Suprapubic skin (tissue), 4 donors: ENCODE results near the gene C1R. TPM values are rescaled to one million over a fixed set of nuclear protein-coding genes. Genes with fewer than 3 reads are reported as not detected.

ENCODE experiments used
- DNase-seq, 2 donors: peaks; one replicate each; pipeline ENCODE4 v3.0.0-alpha.2; 2019; ENCODE audit warnings: low spot score in 2 of 2
- H3K27ac ChIP-seq: fragments of 200-600 bp; sonication (generic); one replicate; pipeline ENCODE4 v1.5.1; 2019
- H3K27me3 ChIP-seq: fragments of 200-600 bp; sonication (generic); one replicate; pipeline ENCODE4 v1.5.1; 2019
- H3K36me3 ChIP-seq: fragments of 200-600 bp; sonication (generic); one replicate; pipeline ENCODE4 v1.5.1; 2019
- H3K4me1 ChIP-seq: fragments of 200-600 bp; sonication (generic); one replicate; pipeline ENCODE4 v1.5.1; 2019
- H3K4me3 ChIP-seq: fragments of 200-600 bp; sonication (generic); one replicate; pipeline ENCODE4 v1.5.1; 2019; ENCODE audit warnings: mild to moderate bottlenecking
- H3K9me3 ChIP-seq: fragments of 200-600 bp; sonication (generic); one replicate; pipeline ENCODE4 v1.5.1; 2019
- EP300 ChIP-seq: sonication (generic); formaldehyde crosslinking; IDR thresholded peaks from one replicate; pipeline ENCODE4 v1.6.1; 2017; ENCODE audit warnings: antibody characterized with exemption
- POLR2A ChIP-seq, 2 donors: fragments of 450-650 bp; IDR thresholded peaks; one replicate each; pipeline ENCODE4 v1.6.1; 2017; ENCODE audit warnings: antibody characterized with exemption in 2 of 2, mild to moderate bottlenecking in 2 of 2, moderate library complexity in 2 of 2
- POLR2AphosphoS5 ChIP-seq, 3 donors: sonication (generic); formaldehyde crosslinking; IDR thresholded peaks; one replicate each; pipeline ENCODE4 v1.6.1; 2017; ENCODE audit warnings: antibody characterized with exemption in 3 of 3
- WGBS: methylation state at CpG from one replicate; pipeline ENCODE4 v1.1.5; 2018; 5-methylcytosine and 5-hydroxymethylcytosine counted together
- total RNA-seq, 4 donors: library from RNA; depleted of rRNA; stranded (reverse); fragments of >200 nt; gene quantifications; one replicate each; pipeline ENCODE4 v1.1.0, GENCODE V29; 2016
- TF ChIP-seq, protein P1 (sequence below), 2 donors: fragments of 200-600 bp in 1 of 2; fragments of 450-650 bp in 1 of 2; sonication (generic) in 1 of 2; IDR thresholded peaks; one replicate each; pipeline ENCODE4 v1.5.1; 2016 to 2019; ENCODE audit warnings: antibody characterized with exemption in 2 of 2, mild to moderate bottlenecking in 1 of 2, moderate library complexity in 1 of 2

The C1R gene
- total RNA-seq, 4 donors from 2014 or later, result 70.2 to 166 (median 95.4) TPM

DNA sequence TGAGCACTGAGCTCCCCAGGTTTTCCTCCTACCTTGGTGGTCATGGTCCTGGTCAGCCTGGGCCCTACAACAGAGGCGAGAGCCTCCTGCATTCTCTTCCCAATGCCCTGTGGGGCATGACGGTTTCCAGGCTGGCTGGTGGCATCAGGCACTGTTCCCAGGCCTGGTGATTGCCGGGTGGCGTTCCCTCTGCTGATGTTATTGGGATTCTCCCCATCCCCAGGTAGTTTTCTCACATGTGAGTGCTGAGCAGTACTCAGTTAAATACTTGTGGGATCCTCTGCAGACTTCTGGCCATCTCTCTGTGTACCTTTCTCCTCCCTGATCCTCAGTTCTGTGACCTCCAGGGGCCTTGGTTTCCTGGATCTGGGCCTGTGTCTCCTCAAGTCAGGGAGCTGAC, 15.8 kb downstream of the C1R start:
- peaks cover 26% of the 10 kb centered on the region for H3K4me1 ChIP-seq
- H3K27ac ChIP-seq, result no peak overlapping the region
- no peaks in the 10 kb centered on the region for H3K9me3 ChIP-seq
- 97% methylated on average over 4 of the region's 4 CpGs for WGBS
- no peak overlapping the region for H3K4me3 ChIP-seq
- TF ChIP-seq, protein P1, sequence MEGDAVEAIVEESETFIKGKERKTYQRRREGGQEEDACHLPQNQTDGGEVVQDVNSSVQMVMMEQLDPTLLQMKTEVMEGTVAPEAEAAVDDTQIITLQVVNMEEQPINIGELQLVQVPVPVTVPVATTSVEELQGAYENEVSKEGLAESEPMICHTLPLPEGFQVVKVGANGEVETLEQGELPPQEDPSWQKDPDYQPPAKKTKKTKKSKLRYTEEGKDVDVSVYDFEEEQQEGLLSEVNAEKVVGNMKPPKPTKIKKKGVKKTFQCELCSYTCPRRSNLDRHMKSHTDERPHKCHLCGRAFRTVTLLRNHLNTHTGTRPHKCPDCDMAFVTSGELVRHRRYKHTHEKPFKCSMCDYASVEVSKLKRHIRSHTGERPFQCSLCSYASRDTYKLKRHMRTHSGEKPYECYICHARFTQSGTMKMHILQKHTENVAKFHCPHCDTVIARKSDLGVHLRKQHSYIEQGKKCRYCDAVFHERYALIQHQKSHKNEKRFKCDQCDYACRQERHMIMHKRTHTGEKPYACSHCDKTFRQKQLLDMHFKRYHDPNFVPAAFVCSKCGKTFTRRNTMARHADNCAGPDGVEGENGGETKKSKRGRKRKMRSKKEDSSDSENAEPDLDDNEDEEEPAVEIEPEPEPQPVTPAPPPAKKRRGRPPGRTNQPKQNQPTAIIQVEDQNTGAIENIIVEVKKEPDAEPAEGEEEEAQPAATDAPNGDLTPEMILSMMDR (IDR thresholded peaks at IDR 0.05), result no peak
- TF ChIP-seq EP300, result no peak
- no peak for TF ChIP-seq POLR2AphosphoS5 (IDR thresholded peaks at IDR 0.05)
- TF ChIP-seq POLR2A (IDR thresholded peaks at IDR 0.05), result no peak
- DNase-seq, result no peak
- no peaks in the 10 kb centered on the region for H3K27me3 ChIP-seq
- peaks cover 4% of the 10 kb centered on the region for H3K36me3 ChIP-seq

DNA sequence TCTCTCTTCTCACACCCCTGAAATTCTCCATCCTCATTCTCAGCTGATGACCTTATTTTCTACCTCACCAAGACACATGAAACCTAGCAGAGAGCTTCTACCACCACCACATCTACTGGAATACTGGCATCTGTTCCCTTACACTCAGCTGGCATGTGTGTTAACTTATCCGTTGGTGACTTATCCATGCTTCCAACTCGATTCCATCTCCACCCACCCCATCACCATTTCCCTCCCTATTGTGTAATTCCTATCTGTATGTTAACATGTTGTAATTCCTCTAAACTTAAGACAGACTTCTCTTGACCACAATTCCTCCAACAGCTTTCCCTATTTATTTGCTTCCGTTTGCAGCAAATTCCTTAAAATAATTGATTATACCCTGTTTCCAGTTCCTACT, 16.3 kb downstream of the C1R start:
- no peak for DNase-seq
- no peak overlapping the region for H3K27ac ChIP-seq
- no peak overlapping the region for H3K4me3 ChIP-seq
- H3K36me3 ChIP-seq, result peaks cover 2% of the 10 kb centered on the region
- TF ChIP-seq POLR2AphosphoS5 (IDR thresholded peaks at IDR 0.05) (no peak), EP300 (no peak), POLR2A (IDR thresholded peaks at IDR 0.05) (no peak)
- TF ChIP-seq, protein P1 (IDR thresholded peaks at IDR 0.05), result no peak
- no peaks in the 10 kb centered on the region for H3K9me3 ChIP-seq
- peaks cover 21% of the 10 kb centered on the region for H3K4me1 ChIP-seq
- H3K27me3 ChIP-seq, result no peaks in the 10 kb centered on the region
- 48% methylated on average over 3 of the region's 3 CpGs for WGBS

DNA sequence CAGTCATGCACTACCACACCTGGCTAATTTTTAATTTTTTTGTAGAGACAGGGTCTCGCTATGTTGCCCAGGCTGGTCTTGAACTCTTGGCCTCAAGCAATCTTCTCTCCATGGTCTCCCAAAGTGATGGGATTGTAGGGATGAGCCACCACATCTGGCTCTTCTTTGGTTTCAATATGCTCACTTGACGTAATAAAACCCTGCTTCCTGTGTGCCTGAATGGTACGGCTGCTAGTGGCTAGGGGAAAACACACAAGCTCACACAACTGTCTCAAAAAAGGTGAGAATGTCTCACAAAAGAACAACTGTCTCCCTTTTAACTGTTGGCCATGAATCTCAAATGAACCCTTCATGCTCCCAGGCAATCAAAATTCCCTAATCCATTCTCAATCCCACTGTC, 16.7 kb downstream of the C1R start:
- WGBS, result 81% methylated on average over 3 of the region's 3 CpGs
- Histone ChIP-seq H3K4me3 (no peak overlapping the region), H3K27ac (no peak overlapping the region), H3K4me1 (peaks cover 17% of the 10 kb centered on the region), H3K36me3 (peaks cover 2% of the 10 kb centered on the region), H3K9me3 (no peaks in the 10 kb centered on the region), H3K27me3 (no peaks in the 10 kb centered on the region)
- TF ChIP-seq POLR2A (IDR thresholded peaks at IDR 0.05) (no peak), POLR2AphosphoS5 (IDR thresholded peaks at IDR 0.05) (no peak), EP300 (no peak)
- TF ChIP-seq, protein P1 (IDR thresholded peaks at IDR 0.05), result no peak
- DNase-seq, result no peak

DNA sequence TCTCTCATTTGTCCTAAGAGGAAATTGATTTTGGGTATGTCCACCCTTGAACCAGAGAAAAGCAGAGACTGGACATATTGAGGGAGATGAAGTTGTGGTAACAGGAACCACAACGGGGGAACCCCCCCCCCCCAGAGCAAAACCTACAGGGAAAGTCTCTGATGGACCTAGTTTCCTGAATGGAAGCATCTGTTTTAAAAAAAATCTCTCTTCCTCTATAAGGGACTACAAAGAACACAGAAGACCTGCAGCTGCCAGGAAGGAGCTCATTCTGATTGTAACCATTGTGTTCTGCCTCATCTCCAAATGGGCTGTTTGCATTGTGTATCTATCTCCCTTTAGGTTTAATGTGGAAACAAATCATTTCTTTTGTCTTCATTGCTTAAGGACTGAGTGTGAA, 18.3 kb downstream of the C1R start:
- WGBS, result 36% methylated on average over 1 of the region's 1 CpG
- no peak overlapping the region for H3K27ac ChIP-seq
- no peak overlapping the region for H3K4me3 ChIP-seq
- H3K9me3 ChIP-seq, result no peaks in the 10 kb centered on the region
- no peaks in the 10 kb centered on the region for H3K27me3 ChIP-seq
- H3K4me1 ChIP-seq, result peaks cover 6% of the 10 kb centered on the region
- H3K36me3 ChIP-seq, result peaks cover 15% of the 10 kb centered on the region
- no peak for DNase-seq
- TF ChIP-seq, protein P1 (IDR thresholded peaks at IDR 0.05), result no peak
- TF ChIP-seq POLR2AphosphoS5 (IDR thresholded peaks at IDR 0.05), result no peak

DNA sequence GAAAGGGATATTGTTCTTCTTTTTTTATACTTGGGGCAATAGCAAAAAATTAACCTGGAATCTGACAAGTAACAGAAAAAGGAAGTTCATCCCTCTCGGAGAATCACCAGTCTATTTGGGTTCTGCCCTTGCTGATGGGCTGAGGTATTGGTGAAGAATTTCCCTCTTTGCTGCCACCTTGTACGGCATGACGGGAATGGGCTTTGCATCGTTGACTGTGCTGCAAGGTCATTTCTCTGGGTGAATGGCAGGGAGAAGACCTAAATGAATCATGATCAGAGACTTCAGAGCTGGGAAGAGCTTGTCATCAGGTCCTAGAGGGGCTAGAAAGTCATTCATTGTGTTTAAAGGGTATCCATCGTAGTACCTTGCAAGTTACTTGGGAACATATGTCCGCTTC, 19.7 kb downstream of the C1R start:
- peaks cover 14% of the 10 kb centered on the region for H3K4me1 ChIP-seq
- no peak overlapping the region for H3K27ac ChIP-seq
- TF ChIP-seq EP300 (no peak), POLR2A (IDR thresholded peaks at IDR 0.05) (no peak), POLR2AphosphoS5 (IDR thresholded peaks at IDR 0.05) (no peak)
- TF ChIP-seq, protein P1 (IDR thresholded peaks at IDR 0.05), result no peak
- no peaks in the 10 kb centered on the region for H3K9me3 ChIP-seq
- no peak overlapping the region for H3K4me3 ChIP-seq
- DNase-seq, result no peak
- no peaks in the 10 kb centered on the region for H3K27me3 ChIP-seq
- peaks cover 15% of the 10 kb centered on the region for H3K36me3 ChIP-seq
- 90% methylated on average over 6 of the region's 6 CpGs for WGBS
